GM12878 (cell line): ENCODE measurements around the gene CSK. TPM values are rescaled to one million over a fixed set of nuclear protein-coding genes. Genes with fewer than 3 reads are reported as not detected.

Experiments used
- BACH1 ChIP-seq: fragments of 450-650 bp; IDR thresholded peaks from 2 replicates; pipeline ENCODE4 v1.6.1; 2017; ENCODE audit warnings: mild to moderate bottlenecking, borderline replicate concordance
- BHLHE40 ChIP-seq, 2 experiments: fragments of 450-650 bp in 1 of 2; IDR thresholded peaks; 2 replicates each; pipeline ENCODE4 v1.6.1; 2011 to 2017; ENCODE audit warnings: low read depth in 2 of 2, borderline replicate concordance in 1 of 2, improper control_type of control experiment in 1 of 2, low read length in 1 of 2, mild to moderate bottlenecking in 1 of 2
- CBFB ChIP-seq: IDR thresholded peaks from 2 replicates; pipeline ENCODE4 v1.6.1; 2016; ENCODE audit warnings: antibody characterized with exemption, low read depth
- CREM ChIP-seq: IDR thresholded peaks from 2 replicates; pipeline ENCODE4 v1.6.1; 2014; ENCODE audit warnings: antibody characterized with exemption, low read depth
- EP300 ChIP-seq, 2 experiments: fragments of 150-350 bp in 1 of 2; IDR thresholded peaks; 2 replicates each; pipeline ENCODE4 v1.6.1; 2011 to 2012; ENCODE audit warnings: low read depth in 2 of 2, low read length in 2 of 2, borderline replicate concordance in 1 of 2, improper control_type of control experiment in 1 of 2, inconsistent platforms in 1 of 2; ENCODE audit not compliant: control insufficient read depth in 1 of 2
- FOXM1 ChIP-seq: IDR thresholded peaks from 2 replicates; pipeline ENCODE4 v1.6.1; 2012; ENCODE audit warnings: low read depth, mild to moderate bottlenecking, inconsistent platforms, low read length, moderate library complexity
- HCFC1 ChIP-seq: fragments of 150-350 bp; IDR thresholded peaks from 2 replicates; pipeline ENCODE4 v1.6.1; 2014; ENCODE audit warnings: low read length
- HDAC6 ChIP-seq: fragments of 200-600 bp; sonication (generic); IDR thresholded peaks from one replicate; pipeline ENCODE4 v1.8.0; 2017; ENCODE audit warnings: antibody characterized with exemption; ENCODE audit not compliant: unreplicated experiment
- LARP7 ChIP-seq: fragments of 450-650 bp; IDR thresholded peaks from 2 replicates; pipeline ENCODE4 v1.6.1; 2017; ENCODE audit warnings: mild to moderate bottlenecking
- NKRF ChIP-seq: fragments of 450-650 bp; conservative IDR thresholded peaks from 2 replicates; pipeline ENCODE4 v1.6.1; 2017; ENCODE audit warnings: mild to moderate bottlenecking, moderate library complexity
- PAX5 ChIP-seq: IDR thresholded peaks from 2 replicates; pipeline ENCODE4 v1.6.1; 2011; ENCODE audit warnings: low read depth, low read length, borderline replicate concordance
- POLR2AphosphoS5 ChIP-seq: IDR thresholded peaks from 2 replicates; pipeline ENCODE4 v1.6.1; 2011; ENCODE audit warnings: mild to moderate bottlenecking, low read length, inconsistent platforms
- RFX5 ChIP-seq: IDR thresholded peaks from 2 replicates; pipeline ENCODE4 v1.6.1; 2011; ENCODE audit warnings: low read depth, low read length, improper control_type of control experiment
- SMC3 ChIP-seq: IDR thresholded peaks from 2 replicates; pipeline ENCODE4 v1.6.1; 2011; ENCODE audit warnings: low read length, improper control_type of control experiment, borderline replicate concordance
- SUZ12 ChIP-seq: fragments of 200-600 bp; sonication (generic); IDR thresholded peaks from one replicate; pipeline ENCODE4 v1.6.1; 2018; ENCODE audit warnings: antibody characterized with exemption, mild to moderate bottlenecking; ENCODE audit not compliant: unreplicated experiment
- USF2 ChIP-seq: IDR thresholded peaks from 2 replicates; pipeline ENCODE4 v1.6.1; 2011; ENCODE audit warnings: low read depth, low read length, improper control_type of control experiment, borderline replicate concordance
- ZNF592 ChIP-seq: fragments of 450-650 bp; IDR thresholded peaks from 2 replicates; pipeline ENCODE4 v1.6.1; 2017; ENCODE audit warnings: mild to moderate bottlenecking, moderate library complexity
- ZNF687 ChIP-seq: fragments of 450-650 bp; IDR thresholded peaks from 2 replicates; pipeline ENCODE4 v1.6.1; 2017; ENCODE audit warnings: mild to moderate bottlenecking, moderate library complexity
- polyA plus RNA-seq, 11 experiments: library from polyadenylated mRNA; depleted of rRNA in 4 of 11; unstranded in 6 of 11; stranded (reverse) in 5 of 11; fragments of >200 nt; fragmentation: Nextera tagmentation in 4 of 11; fragmentation: Illumina TruSeq in 1 of 11; extraction: Ambion mirVana in 4 of 11; extraction: Trizol in 1 of 11; gene quantifications; 1 replicate in 1 of 11; 2 replicates in 10 of 11; pipeline versions ENCODE4 v1.2.1 to v1.2.3, GENCODE V29; 2011 to 2016; ENCODE audit warnings: inconsistent platforms in 2 of 11, missing spikeins in 2 of 11, low read depth in 1 of 11
- total RNA-seq, 4 experiments: library from RNA; depleted of rRNA in 3 of 4; stranded (reverse); fragments of >200 nt in 3 of 4; fragmentation: Illumina TruSeq in 1 of 4; extraction: Trizol in 1 of 4; gene quantifications; 2 replicates each; pipeline versions ENCODE4 v1.2.1 to v1.2.3, GENCODE V29; 2013 to 2021

Gene CSK
- total and polyA plus RNA-seq, 10 of the 15 experiments (the other 5 are each of a cell fraction or from before 2014, with no cell fraction given), result 3.4 to 327 (median 75.8) TPM

GRCh38 chr15:74787251-74788041 lies 5.6 kb downstream of the CSK start (continued):
- TF ChIP-seq HDAC6 (no peak), SMC3 (0 out of 2 replicates have a peak, but pooled peaks have one; percentile 33), HCFC1 (no peak; the same call in 1 of the 2 replicates), ZNF592 (no peak), CBFB (peak; percentile 99), FOXM1 (no peak), NKRF (peak; percentile 57; the same call in 1 of the 2 replicates), SUZ12 (no peak), RFX5 (peak; percentile 53; the same call in 1 of the 2 replicates), ZNF687 (peak; percentile 49), CREM (no peak; the same call in 1 of the 2 replicates), BACH1 (peak; percentile 75), EP300 (IDR thresholded peaks at IDR 0.05; ENCODE audit: borderline replicate concordance in 1 of 2, control insufficient read depth in 1 of 2, low read depth in 2 of 2, low read length in 2 of 2) (peak; percentile 83 to 88), LARP7 (peak; percentile 67; the same call in 1 of the 2 replicates), POLR2AphosphoS5 (peak; percentile 21), USF2 (no peak; the same call in 1 of the 2 replicates), PAX5 (peak; percentile 76), BHLHE40 (IDR thresholded peaks at IDR 0.05; ENCODE audit: borderline replicate concordance in 1 of 2, low read depth in 2 of 2, low read length in 1 of 2) (peak; percentile 84)
